Spinal cord (tissue), 10 donors: Measurements from ENCODE around the gene BCL3. TPM values are rescaled to one million over a fixed set of nuclear protein-coding genes. Genes with fewer than 3 reads are reported as not detected.

Experiments used
- DNase-seq, 6 donors: peaks; one replicate each; pipeline versions ENCODE4 v3.0.0 to v3.0.0-alpha.2; 2013 to 2015; ENCODE audit warnings: low spot score in 6 of 6, low read depth in 4 of 6
- H3K27ac ChIP-seq: one replicate; pipeline ENCODE4 v1.5.1; 2013; ENCODE audit warnings: low read depth, low read length, control low read depth
- H3K27me3 ChIP-seq: one replicate; pipeline ENCODE4 v1.6.1; 2013; ENCODE audit warnings: low read length; ENCODE audit not compliant: control insufficient read depth, insufficient read depth
- H3K36me3 ChIP-seq: one replicate; pipeline ENCODE4 v1.6.1; 2013; ENCODE audit warnings: low read length; ENCODE audit not compliant: control insufficient read depth, insufficient read depth
- H3K4me1 ChIP-seq: one replicate; pipeline ENCODE4 v1.6.1; 2013; ENCODE audit warnings: low read length; ENCODE audit not compliant: control insufficient read depth, insufficient read depth
- H3K4me3 ChIP-seq: one replicate; pipeline ENCODE4 v1.5.1; 2013; ENCODE audit warnings: low read depth, low read length, control low read depth
- H3K9me3 ChIP-seq: one replicate; pipeline ENCODE4 v1.6.1; 2013; ENCODE audit warnings: low read length; ENCODE audit not compliant: control insufficient read depth, insufficient read depth
- WGBS: methylation state at CpG from one replicate; pipeline ENCODE4 v1.1.5; 2013; ENCODE audit warnings: missing lambda C conversion rate; ENCODE audit not compliant: insufficient coverage; 5-methylcytosine and 5-hydroxymethylcytosine counted together
- polyA plus RNA-seq, 2 donors: library from polyadenylated mRNA; unstranded; fragments of 120-200 nt; gene quantifications; one replicate each; pipeline ENCODE4 v1.2.1, GENCODE V29; 2013; ENCODE audit not compliant: insufficient read length in 2 of 2
- total RNA-seq, 2 donors: library from RNA; depleted of rRNA in 1 of 2; stranded (reverse); fragments of 120-200 nt in 1 of 2; fragments of >200 nt in 1 of 2; gene quantifications; one replicate each; pipeline versions ENCODE4 v1.2.3 to v1.2.4, GENCODE V29; 2013 to 2014
- donor health status: healthy.

Gene BCL3
- total and polyA plus RNA-seq, 4 donors = 1.6 to 9.6 (median 4.8) TPM

- 11% methylated on average over 11 of the region's 12 CpGs for WGBS
- Histone ChIP-seq H3K4me1 (peaks cover 10% of the 10 kb centered on the region), H3K27me3 (no peaks in the 10 kb centered on the region), H3K27ac (peak overlapping the region; percentile 22), H3K9me3 (no peaks in the 10 kb centered on the region), H3K36me3 (no peaks in the 10 kb centered on the region), H3K4me3 (no peak overlapping the region)
- peak in 2 of 6 donors; percentile 6 to 38 for DNase-seq
Observed at GRCh38 chr19:44796701-44797115, 48.2 kb downstream of the BCL3 start.

- H3K27ac ChIP-seq = no peak overlapping the region
- H3K4me3 ChIP-seq = no peak overlapping the region
- no peaks in the 10 kb centered on the region for H3K36me3 ChIP-seq
- 78% methylated on average over 6 of the region's 10 CpGs for WGBS
- H3K4me1 ChIP-seq = peaks cover 10% of the 10 kb centered on the region
- DNase-seq = no peak
- no peaks in the 10 kb centered on the region for H3K9me3 ChIP-seq
- H3K27me3 ChIP-seq = peaks cover 3% of the 10 kb centered on the region
Observed at GRCh38 chr19:44799627-44800346, 51.3 kb downstream of the BCL3 start.

DNA sequence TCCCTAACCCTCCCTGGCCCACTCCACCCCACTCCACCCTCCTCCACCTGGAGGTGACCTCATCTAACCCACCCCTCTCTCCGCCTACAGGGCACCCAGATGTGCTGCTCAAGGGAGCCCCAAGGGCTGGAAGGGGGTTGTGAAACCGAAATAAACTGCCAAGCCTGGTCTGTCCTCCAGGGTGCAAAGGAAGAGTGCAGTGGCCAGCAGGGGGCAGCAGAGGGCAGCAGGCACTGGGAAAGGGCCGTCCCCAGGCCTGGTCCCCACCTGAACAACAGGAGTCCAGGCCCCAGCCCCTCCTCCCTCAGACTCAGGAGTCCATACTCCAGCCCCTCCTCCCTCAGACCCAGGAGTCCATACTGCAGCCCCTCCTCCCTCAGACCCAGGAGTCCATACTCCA is 52.0 kb downstream of the BCL3 start:
- H3K9me3 ChIP-seq = no peaks in the 10 kb centered on the region
- H3K4me3 ChIP-seq = no peak overlapping the region
- peaks cover 10% of the 10 kb centered on the region for H3K4me1 ChIP-seq
- H3K27me3 ChIP-seq = peaks cover 3% of the 10 kb centered on the region
- H3K27ac ChIP-seq = no peak overlapping the region
- H3K36me3 ChIP-seq = no peaks in the 10 kb centered on the region
- WGBS = 0% methylated on average over 2 of the region's 3 CpGs
- peak in 4 of 6 donors; percentile 22 to 81 (median 58) for DNase-seq

DNA sequence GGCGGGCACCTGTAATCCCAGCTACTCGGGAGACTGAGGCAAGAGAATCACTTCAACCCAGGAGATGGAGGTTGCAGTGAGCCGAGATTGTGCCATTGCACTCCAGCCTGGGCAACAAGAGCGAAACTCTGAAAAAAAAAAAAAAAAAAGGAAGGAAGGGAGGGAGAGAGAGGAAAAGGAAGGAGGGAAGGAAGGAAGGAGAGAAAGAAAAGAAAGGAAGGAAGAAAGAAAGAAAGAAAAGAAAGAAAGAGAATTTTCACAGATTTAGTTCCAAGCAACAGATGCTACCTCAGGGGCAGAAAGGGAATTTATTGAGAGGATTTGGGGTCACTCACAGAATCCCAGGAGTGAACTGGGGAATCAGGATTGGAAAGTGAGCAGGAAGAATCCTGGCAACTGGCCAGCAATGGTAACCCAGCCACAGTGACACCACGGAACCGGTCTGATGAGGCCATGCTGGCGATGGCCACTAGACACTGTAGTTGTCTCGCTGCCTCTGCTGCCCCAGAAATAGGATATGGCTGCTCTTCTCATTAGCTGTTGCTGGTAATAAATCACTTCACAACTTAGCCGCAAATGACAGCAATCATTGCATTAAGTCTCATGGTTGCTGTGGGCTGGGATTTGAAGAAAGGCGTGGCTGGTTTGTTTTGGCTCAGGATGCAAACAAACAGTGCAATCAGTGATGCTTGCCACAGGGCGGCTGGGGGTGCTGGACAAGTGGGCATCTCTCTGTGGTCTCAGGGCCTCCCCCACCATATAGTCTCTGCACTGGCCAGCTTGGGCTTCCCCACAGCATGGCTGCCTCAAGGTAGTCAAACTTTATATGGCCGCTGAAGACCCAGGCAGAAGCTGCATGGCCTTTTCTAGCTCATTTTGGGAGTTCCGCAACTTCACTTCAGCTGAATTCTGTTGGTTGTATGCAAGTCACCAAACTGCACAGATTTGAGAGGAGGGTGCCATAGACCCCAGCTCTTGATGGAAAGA is 55.2 kb downstream of the BCL3 start:
- no peak overlapping the region for H3K4me3 ChIP-seq
- no peaks in the 10 kb centered on the region for H3K9me3 ChIP-seq
- H3K36me3 ChIP-seq = no peaks in the 10 kb centered on the region
- H3K27ac ChIP-seq = no peak overlapping the region
- WGBS = 87% methylated on average over 12 of the region's 13 CpGs
- peaks cover 11% of the 10 kb centered on the region for H3K4me1 ChIP-seq
- peaks cover 3% of the 10 kb centered on the region for H3K27me3 ChIP-seq
- no peak for DNase-seq

- Histone ChIP-seq H3K4me1 (peaks cover 27% of the 10 kb centered on the region), H3K4me3 (no peak overlapping the region), H3K9me3 (no peaks in the 10 kb centered on the region), H3K27ac (no peak overlapping the region), H3K36me3 (no peaks in the 10 kb centered on the region), H3K27me3 (peaks cover 10% of the 10 kb centered on the region)
- DNase-seq = no peak
- WGBS = 62% methylated on average over 7 of the region's 7 CpGs
Observed at GRCh38 chr19:44806291-44806690, 57.8 kb downstream of the BCL3 start.

DNA sequence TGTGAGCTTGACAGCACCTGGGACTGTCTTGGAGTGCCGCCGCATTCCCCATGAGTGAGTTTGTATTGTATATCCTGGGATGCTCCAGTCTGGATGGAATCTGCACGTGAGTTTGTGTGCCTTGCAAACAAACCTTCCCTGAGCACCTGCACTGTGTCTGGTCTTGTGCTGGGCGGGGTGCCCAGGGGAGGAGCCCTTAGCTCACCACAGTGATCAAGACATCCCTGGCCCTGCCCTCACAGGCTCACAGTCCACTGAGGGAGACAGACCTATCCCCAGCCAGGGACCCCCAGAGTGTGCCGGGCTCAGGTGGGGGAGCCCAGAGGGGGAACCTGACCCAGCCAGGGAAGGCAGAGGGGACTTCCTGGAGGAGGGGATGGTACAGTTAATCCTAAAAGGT is 58.7 kb downstream of the BCL3 start:
- WGBS = 76% methylated on average over 4 of the region's 5 CpGs
- Histone ChIP-seq H3K9me3 (no peaks in the 10 kb centered on the region), H3K27ac (no peak overlapping the region)

DNA sequence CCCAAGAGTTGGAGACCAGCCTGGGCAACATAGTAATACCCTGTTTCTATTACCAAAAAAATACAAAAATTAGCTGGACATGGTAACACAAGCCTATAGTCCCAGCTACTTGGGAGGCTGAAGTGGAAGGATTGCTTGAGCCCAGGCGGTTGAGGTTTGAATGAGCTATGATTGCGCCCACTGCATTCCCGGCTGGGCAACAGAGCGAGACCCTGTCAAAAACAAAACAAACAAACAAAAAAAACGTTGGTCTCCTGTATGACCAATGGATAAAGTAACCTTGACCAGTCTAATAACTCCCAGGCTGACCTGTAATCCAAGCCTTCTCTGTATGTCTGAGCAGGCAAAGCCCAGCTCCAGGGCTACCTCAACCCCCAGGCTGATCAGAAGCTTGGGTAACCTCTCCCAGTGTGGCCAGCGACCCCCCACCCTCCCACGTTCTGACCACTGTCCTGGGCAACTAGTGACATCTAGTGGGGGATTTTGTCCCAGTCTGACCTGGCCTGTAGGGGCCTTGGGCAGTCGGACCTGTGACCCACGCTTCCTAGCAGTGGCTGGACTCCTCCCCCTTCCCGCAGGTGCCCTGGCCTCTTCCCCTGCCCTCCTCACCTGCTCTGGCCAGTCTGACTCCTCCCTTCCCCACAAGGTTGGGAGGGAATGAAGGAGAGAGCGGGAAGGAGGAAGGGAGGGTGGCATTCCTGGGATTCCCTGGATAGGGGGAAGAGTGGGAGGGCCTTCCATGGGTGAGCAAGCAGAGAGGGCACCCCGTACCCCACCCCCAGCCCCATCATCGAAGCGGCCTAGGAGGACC is 59.3 kb downstream of the BCL3 start:
- 18% methylated on average over 6 of the region's 14 CpGs for WGBS
- H3K27me3 ChIP-seq = peaks cover 10% of the 10 kb centered on the region
- peaks cover 7% of the 10 kb centered on the region for H3K36me3 ChIP-seq
- H3K9me3 ChIP-seq = no peaks in the 10 kb centered on the region
- peaks cover 27% of the 10 kb centered on the region for H3K4me1 ChIP-seq
- peak in 3 of 6 donors; percentile 20 to 54 (median 50) for DNase-seq
- peak overlapping the region; percentile 57 for H3K27ac ChIP-seq
- H3K4me3 ChIP-seq = no peak overlapping the region

More for the DNA sequence above, 58.7 kb downstream of the BCL3 start:
- no peak overlapping the region for H3K4me3 ChIP-seq
- peaks cover 27% of the 10 kb centered on the region for H3K4me1 ChIP-seq
- DNase-seq = no peak
- peaks cover 10% of the 10 kb centered on the region for H3K27me3 ChIP-seq
- H3K36me3 ChIP-seq = peaks cover 4% of the 10 kb centered on the region

DNA sequence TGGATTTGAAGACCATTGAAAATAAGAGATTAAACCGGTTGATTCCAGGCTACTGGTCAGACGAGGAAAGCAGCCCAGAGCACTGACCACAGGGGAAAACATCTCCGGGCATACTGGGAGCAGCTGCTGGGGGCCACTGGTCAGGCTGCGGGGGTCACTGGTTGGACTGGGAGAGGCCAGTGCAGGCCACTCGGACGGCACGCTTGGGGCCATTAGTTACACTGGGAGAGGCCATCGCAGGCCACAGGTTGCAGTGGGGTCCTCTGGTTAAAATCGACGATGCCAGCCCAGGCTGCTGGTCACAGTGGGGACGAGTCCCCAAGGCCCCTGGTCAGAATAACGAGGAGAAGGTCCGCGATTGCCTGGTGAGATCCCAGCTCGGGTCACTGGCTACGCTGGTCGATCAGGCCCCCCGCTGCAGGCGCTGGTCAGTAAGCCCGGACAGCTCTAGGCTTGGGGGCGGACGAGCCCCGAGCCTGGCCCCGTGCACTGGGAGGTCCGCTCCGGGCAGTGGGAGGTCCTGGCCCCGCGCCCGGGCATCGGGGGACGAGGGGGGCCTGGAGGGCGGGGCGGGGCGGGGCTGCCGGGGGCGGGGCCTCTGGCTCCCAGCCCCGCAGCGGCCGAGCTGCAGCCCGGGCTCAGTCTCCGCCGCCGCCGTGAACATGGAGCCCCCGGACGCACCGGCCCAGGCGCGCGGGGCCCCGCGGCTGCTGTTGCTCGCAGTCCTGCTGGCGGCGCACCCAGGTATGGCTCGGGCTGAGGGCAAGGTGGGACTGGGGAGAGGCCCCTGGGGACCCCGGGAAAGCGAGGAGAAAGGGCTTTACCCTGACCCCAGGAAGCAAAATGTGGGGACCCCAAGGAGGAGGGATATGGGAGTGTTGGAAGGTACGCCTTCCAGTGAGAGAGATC is 60.2 kb downstream of the BCL3 start, which contains the start of gene BCAM:
BCAM (plus strand) TSS at position 641 of the 909 bp plus-strand sequence; CDS start at position 663, 22 bp downstream.
- peak in 4 of 6 donors; percentile 19 to 79 (median 40) for DNase-seq
- peak within 1 kb of the TSS; percentile 51 for H3K4me3 ChIP-seq
- H3K27ac ChIP-seq = peak within 1 kb of the TSS; percentile 57
- peaks cover 10% of the 10 kb centered on the region for H3K27me3 ChIP-seq
- peaks cover 14% of the 10 kb centered on the region for H3K36me3 ChIP-seq
- H3K9me3 ChIP-seq = no peaks in the 10 kb centered on the region
- peaks cover 27% of the 10 kb centered on the region for H3K4me1 ChIP-seq
- WGBS = 2% methylated on average over 58 of the region's 59 CpGs
